Measurements from ENCODE around the gene FZD4. TPM values are rescaled to one million over a fixed set of nuclear protein-coding genes. Genes with fewer than 3 reads are reported as not detected.

The FZD4 gene
- total and polyA plus RNA-seq, 10 of the 15 experiments (the other 5 are each of a cell fraction or from before 2014, with no cell fraction given) = under 0.01 to 0.13 (median 0.01) TPM; not detected in 6

- H3K79me2 ChIP-seq (ENCODE audit: control insufficient read depth, insufficient read depth, low read length) = no peaks in the 10 kb centered on the region
- DNase-seq (ENCODE audit: low read depth, low spot score) = no peak
- H3K27ac ChIP-seq (ENCODE audit: control insufficient read depth, insufficient read depth) = no peak overlapping the region
- H3K4me2 ChIP-seq (ENCODE audit: control insufficient read depth, insufficient read depth) = no peak overlapping the region
- ChIA-PET CTCF (interaction anchor here (0.7 to 1.7 kb wide), 3 partner anchors 10 to 358 kb away, joined by 3 read pairs; no protein-coding TSS in a partner anchor), SMC1A (ENCODE audit: uncharacterized antibody, unreplicated experiment) (interaction anchor here (0.6 to 0.7 kb wide), 3 partner anchors 70 to 568 kb away, joined by 3 to 4 read pairs (median 3); no protein-coding TSS in a partner anchor), POLR2A (no interaction called here), RAD21 (ENCODE audit: unreplicated experiment) (no interaction called here)
- WGBS (ENCODE audit: insufficient coverage, insufficient replicate concordance, low lambda C conversion rate, missing lambda C conversion rate) = 0% methylated on average over 1 of the region's 1 CpG
- in situ Hi-C loops (cut with MboI) = no loop called here
- H3K4me3 ChIP-seq = no peak overlapping the region
- intact Hi-C loops (cut with micrococcal nuclease; ENCODE audit: unreplicated experiment) = no loop called here
- H3K27me3 ChIP-seq (replicated peaks in 1 of 2; ENCODE audit: control insufficient read depth in 2 of 2, insufficient read depth in 2 of 2, low read length in 1 of 2) = no peaks in the 10 kb centered on the region
- TF ChIP-seq ETV6 (conservative IDR thresholded peaks at IDR 0.05 in 1 of 2, IDR thresholded peaks at IDR 0.05 in 1 of 2; ENCODE audit: borderline replicate concordance in 1 of 2, low read depth in 1 of 2) (no peak), FOXM1 (IDR thresholded peaks at IDR 0.05; ENCODE audit: low read depth, low read length) (no peak), HDAC6 (IDR thresholded peaks at IDR 0.05; ENCODE audit: unreplicated experiment) (no peak), RELA (IDR thresholded peaks at IDR 0.05; ENCODE audit: borderline replicate concordance, partially characterized antibody) (no peak), FOXK2 (IDR thresholded peaks at IDR 0.05) (no peak), IRF5 (IDR thresholded peaks at IDR 0.05; ENCODE audit: borderline replicate concordance) (no peak), TCF3 (IDR thresholded peaks at IDR 0.05; ENCODE audit: borderline replicate concordance, insufficient read depth, low read depth, low read length) (no peak)
- no peak overlapping the region for H2AFZ ChIP-seq (ENCODE audit: control insufficient read depth, low read depth, low read length)
- FAIRE-seq = no peak
- H3K4me1 ChIP-seq (ENCODE audit: control insufficient read depth, insufficient read depth, low read length) = no peaks in the 10 kb centered on the region
- H3K9me3 ChIP-seq (replicated peaks; ENCODE audit: control insufficient read depth, insufficient read depth, low read length) = no peaks in the 10 kb centered on the region
- no peak overlapping the region for H3K9ac ChIP-seq (ENCODE audit: control insufficient read depth, insufficient read depth, low read length)
- no peak for ATAC-seq
- BruUV-seq (replicated peaks) = no TSS peak
- no peaks in the 10 kb centered on the region for H3K36me3 ChIP-seq (ENCODE audit: control insufficient read depth in 2 of 2, insufficient read depth in 2 of 2, low read length in 1 of 2)
- H4K20me1 ChIP-seq (ENCODE audit: control insufficient read depth, insufficient read depth) = no peaks in the 10 kb centered on the region
These were observed 23.0 kb downstream of the FZD4 start for GRCh38 chr11:86932259-86932585.

Data from GM12878 (cell line).